IPS-15b (cell line): ENCODE data around the gene C10orf67.
"Not testable (repeated sequence)": the region's sequence is repeated elsewhere in the genome, so short reads cannot be mapped to it uniquely, and the experiment has no call there.

Experiments used
- H3K27me3 ChIP-seq: one replicate; pipeline ENCODE4 v1.6.1; 2013; ENCODE audit warnings: low read length; ENCODE audit not compliant: control insufficient read depth, insufficient read depth
- H3K36me3 ChIP-seq: one replicate; pipeline ENCODE4 v1.6.1; 2013; ENCODE audit warnings: low read length; ENCODE audit not compliant: control insufficient read depth, insufficient read depth
- H3K4me1 ChIP-seq: one replicate; pipeline ENCODE4 v1.6.1; 2013; ENCODE audit warnings: mild to moderate bottlenecking, low read length; ENCODE audit not compliant: control insufficient read depth, insufficient read depth
- H3K4me3 ChIP-seq: one replicate; pipeline ENCODE4 v1.5.1; 2013; ENCODE audit warnings: low read depth, low read length
- H3K9ac ChIP-seq: one replicate; pipeline ENCODE4 v1.6.1; 2013; ENCODE audit warnings: low read depth, mild to moderate bottlenecking, low read length
- H3K9me3 ChIP-seq: one replicate; pipeline ENCODE4 v1.6.1; 2013; ENCODE audit warnings: mild to moderate bottlenecking, low read length; ENCODE audit not compliant: control insufficient read depth, insufficient read depth

C10orf67 gene

DNA sequence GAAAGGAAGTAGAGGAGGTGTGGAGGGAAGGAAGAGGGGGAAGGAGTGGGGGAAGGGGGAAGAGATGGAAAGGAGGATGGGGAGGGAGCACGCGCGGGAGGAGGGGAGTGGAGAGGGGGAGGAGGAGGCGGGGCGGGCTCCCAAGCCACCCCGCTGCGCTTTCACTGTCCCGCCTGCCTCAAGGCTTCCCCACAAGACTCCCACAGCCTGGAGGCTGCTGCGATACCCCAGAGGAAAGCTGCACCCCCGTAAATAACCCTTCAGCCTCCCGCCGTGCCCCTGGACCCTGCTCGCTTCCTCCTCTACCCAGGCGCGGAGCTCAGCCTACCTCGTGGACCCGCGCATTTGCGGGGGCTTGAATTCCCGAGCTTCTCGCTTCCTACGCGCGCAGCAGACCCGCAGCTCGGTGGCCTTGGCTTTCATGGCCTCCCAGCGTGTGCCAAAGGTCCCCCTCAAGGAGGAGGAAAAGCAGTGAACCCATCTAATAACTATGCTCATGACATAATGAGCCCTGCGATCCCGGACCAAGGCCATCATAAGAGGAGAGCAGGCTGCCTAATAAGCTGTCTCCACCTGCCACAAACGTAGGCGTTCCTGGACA lies at the start of gene C10orf67:
C10orf67 (minus strand) TSS at position 557 of the 601 bp plus-strand sequence; CDS start at position 534, 23 bp downstream.
- Histone ChIP-seq H3K27me3 (peaks cover 35% of the 10 kb centered on the region), H3K9me3 (no peaks in the 10 kb centered on the region), H3K9ac (no peak within 1 kb of the TSS), H3K36me3 (no peaks in the 10 kb centered on the region), H3K4me3 (peak within 1 kb of the TSS; percentile 76), H3K4me1 (peaks cover 6% of the 10 kb centered on the region)

DNA sequence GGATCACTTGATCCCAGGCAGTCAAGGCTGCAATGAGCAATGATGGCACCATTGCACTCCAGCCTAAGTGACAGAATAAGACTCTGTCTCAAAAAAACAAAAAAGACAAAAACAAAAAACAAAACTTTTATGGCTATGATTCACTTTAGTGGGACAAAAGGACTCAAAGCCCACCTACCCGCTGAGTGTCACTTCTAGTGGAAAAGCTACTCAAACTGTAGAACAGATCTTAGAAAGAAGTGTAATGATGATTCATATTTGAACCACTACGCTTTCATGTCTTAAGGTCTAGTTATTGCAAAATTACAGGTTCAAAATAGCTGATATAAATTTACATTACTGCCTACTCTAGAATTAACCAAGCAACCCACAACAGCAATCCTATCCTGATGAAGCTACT lies 47.2 kb upstream of the C10orf67 start:
- Histone ChIP-seq H3K9ac (no peak overlapping the region), H3K27me3 (no peaks in the 10 kb centered on the region), H3K36me3 (no peaks in the 10 kb centered on the region), H3K9me3 (no peaks in the 10 kb centered on the region), H3K4me3 (no peak overlapping the region), H3K4me1 (no peaks in the 10 kb centered on the region)

DNA sequence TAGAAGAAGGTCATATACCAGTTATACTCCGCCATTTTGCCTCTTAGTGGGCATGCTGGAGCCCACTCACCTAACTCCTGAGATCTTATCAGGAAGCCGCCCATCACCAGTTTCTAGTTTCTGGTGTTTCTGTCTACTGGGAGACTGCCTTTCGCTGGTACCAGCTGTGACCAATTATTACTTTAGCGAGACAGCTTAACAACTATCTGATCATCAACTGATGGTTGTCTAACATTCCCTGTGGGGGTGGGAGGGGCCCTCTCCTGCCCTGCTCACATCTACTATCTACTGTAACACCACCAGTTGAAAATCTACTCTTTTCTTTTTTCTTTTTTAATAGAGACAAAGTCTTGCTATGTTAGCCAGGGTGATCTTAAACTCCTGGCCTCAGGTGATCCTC lies 46.2 kb upstream of the C10orf67 start:
- Histone ChIP-seq H3K4me1 (no peaks in the 10 kb centered on the region), H3K36me3 (no peaks in the 10 kb centered on the region), H3K27me3 (no peaks in the 10 kb centered on the region), H3K9ac (no peak overlapping the region), H3K4me3 (no peak overlapping the region), H3K9me3 (no peaks in the 10 kb centered on the region)

DNA sequence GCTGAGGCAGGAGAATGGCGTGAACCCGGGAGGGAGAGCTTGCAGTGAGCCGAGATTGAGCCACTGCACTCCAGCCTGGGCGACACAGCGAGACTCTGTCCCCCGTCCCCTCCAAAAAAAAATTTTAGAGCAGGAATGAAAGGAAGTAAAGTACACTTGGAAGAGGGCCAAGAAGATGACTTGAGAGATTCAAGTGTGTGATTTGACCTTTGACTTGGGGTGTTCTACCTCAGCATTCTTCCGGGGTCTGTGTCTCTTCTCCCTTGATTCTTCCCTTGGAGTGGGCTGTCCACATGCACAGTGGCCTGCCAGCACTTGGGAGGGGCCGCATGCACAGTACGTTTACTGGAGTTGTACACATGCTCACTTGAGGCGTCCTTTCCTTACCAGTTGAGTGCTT lies 45.8 kb upstream of the C10orf67 start:
- not testable (repeated sequence) for H3K9ac ChIP-seq, H3K4me1 ChIP-seq, H3K36me3 ChIP-seq, H3K4me3 ChIP-seq, H3K27me3 ChIP-seq, H3K9me3 ChIP-seq

DNA sequence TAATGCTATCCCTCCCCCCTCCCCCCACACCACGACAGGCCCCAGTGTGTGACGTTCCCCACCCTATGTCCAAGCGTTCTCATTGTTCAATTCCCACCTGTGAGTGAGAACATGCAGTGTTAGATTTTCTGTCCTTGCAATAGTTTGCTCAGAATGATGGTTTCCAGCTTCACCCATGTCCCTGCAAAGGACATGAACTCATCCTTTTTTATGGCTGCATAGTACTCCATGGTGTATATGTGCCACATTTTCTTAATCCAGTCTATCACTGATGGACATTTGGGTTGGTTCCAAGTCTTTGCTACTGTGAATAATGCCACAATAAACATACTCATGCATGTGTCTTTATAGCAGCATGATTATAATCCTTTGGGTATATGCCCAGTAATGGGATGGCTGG lies 42.9 kb upstream of the C10orf67 start:
- H3K9me3 ChIP-seq, H3K9ac ChIP-seq, H3K4me3 ChIP-seq, H3K36me3 ChIP-seq, H3K27me3 ChIP-seq, H3K4me1 ChIP-seq: not testable (repeated sequence)

DNA sequence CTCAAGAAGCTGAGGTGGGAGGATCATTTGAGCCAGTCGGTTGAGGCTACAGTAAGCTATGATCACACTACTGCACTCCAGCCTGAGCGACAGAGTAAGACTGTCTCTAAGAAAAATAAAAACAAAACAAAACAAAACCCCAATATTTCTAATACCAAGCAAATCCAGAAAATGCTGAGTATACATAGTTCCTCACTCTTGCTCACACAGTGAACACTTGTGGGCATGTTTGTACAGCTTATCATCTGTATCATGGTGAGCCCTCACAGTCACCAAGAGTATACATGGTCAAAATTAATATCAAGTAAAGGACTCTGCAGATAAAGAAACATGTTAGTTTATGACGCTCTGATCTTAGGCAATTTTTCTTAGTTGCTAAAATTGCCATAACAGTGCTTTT lies 41.5 kb upstream of the C10orf67 start:
- no peaks in the 10 kb centered on the region for H3K27me3 ChIP-seq
- H3K36me3 ChIP-seq = no peaks in the 10 kb centered on the region
- no peak overlapping the region for H3K4me3 ChIP-seq
- H3K9me3 ChIP-seq = no peaks in the 10 kb centered on the region
- no peaks in the 10 kb centered on the region for H3K4me1 ChIP-seq
- H3K9ac ChIP-seq = no peak overlapping the region

DNA sequence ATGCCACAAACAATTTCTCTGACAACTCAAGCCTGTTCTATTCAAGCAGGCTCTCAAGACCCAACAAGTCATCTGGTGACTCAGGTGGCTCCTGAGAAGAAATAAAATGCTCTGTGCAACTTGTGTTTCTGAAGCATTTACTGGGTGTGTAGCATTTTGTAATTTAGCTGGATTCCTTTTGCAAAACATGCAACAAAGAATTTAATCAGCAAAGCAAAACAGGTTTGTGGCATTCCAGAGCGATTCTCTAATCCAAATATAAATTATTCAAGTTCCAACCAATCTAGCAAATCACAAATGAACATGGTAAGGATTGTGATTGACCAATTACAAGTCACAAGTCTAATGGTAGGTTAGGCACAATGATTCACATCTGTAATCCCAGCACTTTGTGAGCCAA lies 39.8 kb upstream of the C10orf67 start:
- no peaks in the 10 kb centered on the region for H3K36me3 ChIP-seq
- no peaks in the 10 kb centered on the region for H3K9me3 ChIP-seq
- H3K4me3 ChIP-seq = no peak overlapping the region
- no peak overlapping the region for H3K9ac ChIP-seq
- H3K27me3 ChIP-seq = no peaks in the 10 kb centered on the region
- H3K4me1 ChIP-seq = no peaks in the 10 kb centered on the region

DNA sequence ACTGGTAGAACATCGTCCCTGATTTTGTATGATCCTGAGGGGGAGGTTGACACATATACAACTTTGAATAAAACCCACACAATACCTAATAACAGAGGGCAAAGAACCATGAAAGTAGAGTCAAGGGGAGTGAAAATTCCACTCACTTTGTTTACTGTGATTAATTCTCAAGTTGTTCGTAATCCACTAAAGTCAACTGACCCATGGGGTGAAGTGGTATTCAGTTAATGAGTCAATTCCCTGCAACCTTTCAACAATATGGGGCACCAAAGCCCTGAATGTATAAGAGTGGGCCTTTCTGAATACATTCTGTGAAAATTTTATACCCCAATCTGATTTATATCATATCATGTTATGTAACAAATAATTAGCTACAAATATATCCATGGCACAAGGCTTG lies 39.0 kb upstream of the C10orf67 start:
- no peak overlapping the region for H3K4me3 ChIP-seq

DNA sequence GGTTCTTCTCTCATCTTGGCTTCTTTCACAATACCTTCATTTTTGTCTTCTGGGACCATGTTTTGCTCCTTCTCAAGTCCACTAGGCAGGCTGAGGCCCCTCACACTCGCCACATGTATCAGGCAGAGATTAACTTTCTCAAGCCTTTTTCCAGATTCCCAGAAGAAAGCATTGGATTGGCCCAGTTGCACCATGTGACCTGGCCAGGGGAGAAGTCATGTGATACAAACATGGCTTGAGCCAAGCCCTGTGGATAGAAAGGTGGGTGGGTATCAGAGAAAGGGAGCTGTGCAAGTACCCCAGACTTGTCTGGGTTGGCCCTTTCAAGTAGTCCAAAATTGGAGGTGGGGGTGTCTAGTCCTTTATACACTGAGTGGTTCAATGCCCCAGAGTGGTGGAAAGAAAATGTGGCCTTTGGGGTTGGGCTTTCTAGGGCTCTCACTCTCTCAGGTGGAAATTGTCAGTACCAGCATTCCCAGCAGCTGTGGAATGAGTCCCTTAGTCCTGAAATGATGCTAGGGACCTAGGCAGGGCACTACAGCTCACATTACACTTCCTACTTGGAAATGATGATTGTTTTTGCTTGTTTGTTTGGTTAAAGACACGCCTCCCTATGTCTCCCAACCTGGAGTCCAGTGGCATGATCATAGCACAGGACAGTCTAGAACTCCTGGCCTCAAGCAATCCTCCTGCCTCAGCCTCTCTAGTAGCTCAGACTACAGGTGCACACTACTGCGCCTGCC lies 36.9 kb upstream of the C10orf67 start:
- no peaks in the 10 kb centered on the region for H3K9me3 ChIP-seq
- no peaks in the 10 kb centered on the region for H3K36me3 ChIP-seq
- H3K27me3 ChIP-seq = no peaks in the 10 kb centered on the region
- no peak overlapping the region for H3K4me3 ChIP-seq
- no peaks in the 10 kb centered on the region for H3K4me1 ChIP-seq
- no peak overlapping the region for H3K9ac ChIP-seq

More for the DNA sequence above, 39.0 kb upstream of the C10orf67 start:
- Histone ChIP-seq H3K4me1 (no peaks in the 10 kb centered on the region), H3K27me3 (no peaks in the 10 kb centered on the region), H3K36me3 (no peaks in the 10 kb centered on the region), H3K9me3 (no peaks in the 10 kb centered on the region), H3K9ac (no peak overlapping the region)

DNA sequence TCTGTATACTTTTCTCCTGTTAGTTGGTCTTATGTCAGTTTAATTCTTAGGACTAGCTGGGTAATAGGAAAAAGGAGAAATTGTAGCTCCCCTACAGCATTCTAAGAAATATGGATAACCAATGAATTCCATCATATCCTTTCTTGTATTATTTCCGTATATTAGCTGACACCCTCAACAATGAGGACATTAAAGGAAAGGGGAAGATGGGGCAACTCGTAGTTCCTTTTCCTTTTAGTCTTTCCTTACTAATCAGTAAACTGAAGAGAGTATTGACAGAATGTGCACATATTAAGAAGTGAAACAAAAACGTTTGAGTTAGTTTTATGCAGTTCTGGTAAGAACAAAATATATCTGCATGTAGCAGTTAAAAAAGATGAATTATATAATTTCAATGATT lies 35.1 kb upstream of the C10orf67 start:
- H3K4me3 ChIP-seq = no peak overlapping the region
- no peaks in the 10 kb centered on the region for H3K4me1 ChIP-seq
- no peaks in the 10 kb centered on the region for H3K27me3 ChIP-seq
- H3K9me3 ChIP-seq = no peaks in the 10 kb centered on the region
- no peaks in the 10 kb centered on the region for H3K36me3 ChIP-seq
- no peak overlapping the region for H3K9ac ChIP-seq

DNA sequence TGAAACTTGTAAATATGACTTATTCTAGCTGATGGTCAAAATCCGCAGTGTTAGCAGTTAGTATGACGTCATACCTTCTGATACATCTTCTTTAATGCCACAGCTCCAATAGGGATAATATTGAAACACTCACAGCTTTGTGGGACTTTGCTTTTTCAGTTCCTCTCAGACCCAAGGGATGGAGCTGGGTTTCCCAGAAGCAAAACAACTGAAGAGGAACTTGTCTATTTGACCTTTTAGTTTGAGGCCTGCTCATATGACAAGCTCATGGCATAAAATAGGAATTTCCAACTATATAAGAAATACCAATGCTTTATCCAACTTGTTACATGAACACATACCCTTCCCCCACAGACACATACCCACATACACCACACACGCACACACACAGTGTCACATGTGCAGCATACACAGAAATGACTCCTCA lies 31.6 kb upstream of the C10orf67 start:
- H3K9ac ChIP-seq = no peak overlapping the region
- H3K9me3 ChIP-seq = no peaks in the 10 kb centered on the region
- H3K4me3 ChIP-seq = no peak overlapping the region
- H3K4me1 ChIP-seq = no peaks in the 10 kb centered on the region
- no peaks in the 10 kb centered on the region for H3K36me3 ChIP-seq
- no peaks in the 10 kb centered on the region for H3K27me3 ChIP-seq

DNA sequence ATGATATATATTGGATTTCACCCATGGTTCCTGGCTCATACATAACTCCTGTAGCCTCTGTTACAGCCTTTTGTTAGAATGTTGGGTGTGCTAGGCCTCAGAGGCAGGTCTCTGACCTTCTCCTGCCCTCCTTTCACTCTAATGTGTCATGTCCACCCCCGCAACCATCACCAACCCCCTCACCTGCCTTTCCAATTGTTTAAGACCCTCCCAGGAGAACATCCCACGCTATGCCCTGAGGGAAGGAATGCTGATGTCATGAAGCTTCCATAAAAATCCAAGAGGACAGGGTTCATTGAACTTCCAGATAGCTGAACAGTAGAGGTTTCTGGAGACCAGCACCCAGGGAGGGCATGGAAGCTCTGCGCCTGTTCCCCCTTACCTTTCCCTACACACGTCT lies 30.8 kb upstream of the C10orf67 start:
- Histone ChIP-seq H3K9ac (no peak overlapping the region), H3K4me3 (no peak overlapping the region), H3K36me3 (no peaks in the 10 kb centered on the region), H3K9me3 (no peaks in the 10 kb centered on the region), H3K4me1 (no peaks in the 10 kb centered on the region), H3K27me3 (no peaks in the 10 kb centered on the region)
